ENCODE data around the gene OTOP3.
A peak's percentile ranks its signal among the peaks of the same experiment; 100 is the strongest.

Gene OTOP3

GRCh38 chr17:74941128-74941725 lies 5.5 kb downstream of the OTOP3 start:
- no peak for DNase-seq (ENCODE audit: low spot score)

GRCh38 chr17:74943808-74944522 lies 8.3 kb downstream of the OTOP3 start:
- no peak for DNase-seq (ENCODE audit: low spot score)

- no peak for DNase-seq (ENCODE audit: low spot score)
These were observed 9.8 kb downstream of the OTOP3 start for GRCh38 chr17:74945543-74945942.

DNA sequence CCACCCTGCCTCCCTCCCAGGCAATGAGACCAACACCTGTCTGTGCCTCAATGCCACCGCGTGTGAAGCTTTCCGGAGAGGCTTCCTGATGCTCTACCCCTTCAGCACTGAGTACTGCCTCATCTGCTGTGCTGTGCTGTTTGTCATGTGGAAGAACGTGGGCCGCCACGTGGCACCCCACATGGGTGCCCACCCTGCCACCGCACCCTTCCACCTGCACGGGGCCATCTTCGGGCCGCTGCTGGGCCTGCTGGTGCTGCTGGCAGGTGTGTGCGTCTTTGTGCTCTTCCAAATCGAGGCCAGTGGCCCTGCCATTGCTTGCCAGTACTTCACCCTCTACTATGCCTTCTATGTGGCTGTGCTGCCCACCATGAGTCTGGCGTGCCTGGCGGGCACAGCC lies 10.9 kb downstream of the OTOP3 start:
- no peak for DNase-seq (ENCODE audit: low spot score)

DNA sequence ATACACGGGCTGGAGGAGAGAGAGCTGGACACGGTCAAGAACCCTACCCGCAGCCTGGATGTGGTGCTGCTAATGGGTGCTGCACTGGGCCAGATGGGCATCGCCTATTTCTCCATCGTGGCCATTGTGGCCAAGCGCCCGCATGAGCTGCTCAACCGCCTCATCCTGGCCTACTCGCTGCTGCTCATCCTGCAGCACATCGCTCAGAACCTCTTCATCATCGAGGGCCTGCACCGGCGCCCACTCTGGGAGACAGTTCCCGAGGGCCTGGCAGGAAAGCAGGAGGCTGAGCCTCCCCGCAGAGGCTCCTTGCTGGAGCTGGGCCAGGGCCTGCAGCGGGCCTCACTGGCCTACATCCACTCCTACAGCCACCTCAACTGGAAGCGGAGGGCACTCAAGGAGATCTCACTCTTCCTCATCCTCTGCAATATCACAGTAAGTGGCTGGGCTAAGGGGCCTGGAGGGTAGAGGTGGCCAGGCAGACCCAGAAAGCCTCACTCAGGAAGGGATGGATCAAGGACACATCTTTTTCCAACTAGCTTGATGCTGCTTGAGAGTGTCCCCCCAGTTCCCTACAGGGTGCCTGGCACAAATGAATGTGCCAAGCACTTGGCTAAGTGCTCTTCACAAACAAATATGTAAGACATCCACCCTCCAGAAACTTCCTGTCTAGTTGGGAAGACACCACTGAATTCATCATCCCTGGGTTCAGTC lies 11.5 kb downstream of the OTOP3 start:
- DNase-seq (ENCODE audit: low spot score) = no peak

DNA sequence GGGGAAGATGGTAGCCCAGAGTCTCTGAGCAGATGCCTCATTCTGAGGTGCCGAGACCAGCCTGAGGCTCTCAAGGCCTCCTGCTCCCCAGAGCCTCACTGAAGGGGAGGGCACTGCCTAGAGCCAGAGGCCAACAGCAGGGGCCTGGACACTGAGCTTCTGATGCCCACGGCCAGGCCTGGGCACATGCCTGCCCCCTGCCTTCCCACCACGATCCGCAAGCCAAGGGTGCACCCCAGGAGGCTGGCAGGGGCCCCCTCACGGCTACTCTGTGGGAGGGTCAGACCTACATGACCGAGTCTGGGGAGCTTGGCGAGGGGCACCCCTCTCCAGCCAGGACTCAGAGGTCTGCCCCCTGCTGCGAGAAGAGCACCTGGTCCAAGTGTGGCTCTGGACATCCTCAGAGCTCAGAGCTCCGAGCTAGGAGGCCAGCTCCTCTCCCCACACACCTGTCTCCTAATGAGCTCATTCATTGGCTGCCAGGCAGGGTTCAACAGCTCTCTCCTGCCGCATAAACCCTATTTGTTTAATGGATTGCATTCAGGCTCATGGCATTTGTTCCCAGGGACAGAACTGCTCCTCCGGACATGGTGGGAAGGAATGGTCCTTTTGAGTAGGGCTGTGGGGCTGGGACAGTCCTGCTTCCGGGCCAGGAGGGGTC lies 13.9 kb downstream of the OTOP3 start:
- no peak for DNase-seq (ENCODE audit: low spot score)

DNA sequence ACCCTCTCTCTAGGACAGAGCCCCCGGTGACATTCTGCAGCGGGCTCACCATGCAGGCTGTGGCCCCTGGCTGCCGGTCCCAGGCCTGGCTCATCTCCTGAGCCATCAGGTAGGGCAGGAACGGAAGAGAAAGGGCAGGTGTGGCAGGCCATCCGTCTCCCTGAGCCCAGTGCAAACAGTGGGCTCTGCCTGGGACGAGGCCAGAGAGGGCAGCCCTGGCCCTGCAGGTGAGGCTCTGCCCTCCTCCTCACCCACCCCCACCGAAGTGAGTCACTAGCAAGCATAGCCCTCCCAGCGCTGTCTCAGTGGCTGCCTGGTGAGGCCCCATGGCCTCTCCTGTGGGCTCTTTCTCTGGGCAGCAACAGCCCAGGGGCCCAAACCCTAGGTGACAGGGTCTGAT lies 14.5 kb downstream of the OTOP3 start:
- DNase-seq (ENCODE audit: low spot score) = no peak

GRCh38 chr17:74951065-74951464 lies 15.4 kb downstream of the OTOP3 start:
- DNase-seq (ENCODE audit: low spot score) = no peak

- DNase-seq (ENCODE audit: low spot score) = no peak
These were observed 16.2 kb downstream of the OTOP3 start for GRCh38 chr17:74951680-74952421.

- no peak for DNase-seq (ENCODE audit: low spot score)
These were observed 16.9 kb downstream of the OTOP3 start for GRCh38 chr17:74952431-74953133.

GRCh38 chr17:74953134-74953687 lies 17.5 kb downstream of the OTOP3 start:
- DNase-seq (ENCODE audit: low spot score) = no peak

DNA sequence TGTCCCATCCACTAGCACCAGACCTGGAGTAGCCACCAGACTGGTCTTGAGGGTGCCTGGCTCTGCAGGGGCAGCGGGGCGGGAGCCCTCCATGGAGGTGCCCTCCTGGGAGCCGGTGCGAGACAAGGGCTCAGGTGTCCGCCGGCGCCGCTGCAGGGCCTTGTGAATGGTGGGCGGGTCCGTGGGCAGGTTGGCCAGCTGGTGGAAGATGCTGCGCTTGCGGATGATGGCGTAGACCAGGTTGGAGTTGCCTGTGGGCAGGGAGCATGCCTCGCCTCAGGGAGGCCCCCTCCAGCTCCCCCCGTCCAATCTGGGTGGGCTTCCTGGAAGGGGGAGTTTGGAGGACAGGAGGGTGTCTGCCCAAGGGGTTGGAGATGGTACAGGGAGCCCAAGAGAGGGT lies 18.4 kb downstream of the OTOP3 start:
- no peak for DNase-seq (ENCODE audit: low spot score)

DNA sequence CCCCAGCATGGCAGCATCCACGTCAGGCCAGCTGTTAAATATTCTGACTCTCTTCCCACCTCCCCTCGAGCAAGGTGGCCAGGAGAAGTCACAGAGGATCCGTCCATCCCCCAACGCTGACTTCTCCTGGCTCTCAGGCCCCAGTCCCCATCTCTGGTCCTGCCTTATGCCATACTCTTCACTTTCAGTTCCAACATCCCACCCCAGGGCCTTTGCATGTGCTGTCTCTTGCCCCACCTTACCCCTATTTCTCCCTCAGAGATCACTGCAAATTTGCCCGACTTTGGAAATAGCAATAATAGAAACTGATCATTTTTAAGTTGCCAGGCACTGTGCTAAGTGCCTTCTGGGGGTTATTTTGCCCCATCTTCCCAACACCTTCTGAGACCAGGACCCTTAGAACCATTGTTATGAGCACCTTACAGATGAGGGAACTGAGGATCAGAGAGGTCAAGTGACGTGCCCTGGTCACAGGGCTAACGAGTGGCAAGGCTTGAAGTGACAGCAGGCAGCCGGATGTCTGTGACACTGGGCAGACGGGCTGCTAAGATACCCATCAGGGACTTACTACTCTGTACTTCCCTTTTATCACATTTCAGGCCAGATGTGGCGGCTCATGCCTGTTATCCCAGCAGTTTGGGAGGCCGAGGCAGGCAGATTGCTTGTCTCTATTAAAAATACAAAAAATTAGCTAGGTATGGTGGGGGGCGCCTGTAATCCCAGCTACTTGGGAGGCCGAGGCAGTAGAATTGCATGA lies 19.1 kb downstream of the OTOP3 start:
- no peak for DNase-seq (ENCODE audit: low spot score)

GRCh38 chr17:74956093-74956492 lies 20.4 kb downstream of the OTOP3 start:
- no peak for DNase-seq (ENCODE audit: low spot score)

- DNase-seq (ENCODE audit: low spot score) = peak; percentile 49
These were observed 22.4 kb downstream of the OTOP3 start for GRCh38 chr17:74957935-74958740.

DNA sequence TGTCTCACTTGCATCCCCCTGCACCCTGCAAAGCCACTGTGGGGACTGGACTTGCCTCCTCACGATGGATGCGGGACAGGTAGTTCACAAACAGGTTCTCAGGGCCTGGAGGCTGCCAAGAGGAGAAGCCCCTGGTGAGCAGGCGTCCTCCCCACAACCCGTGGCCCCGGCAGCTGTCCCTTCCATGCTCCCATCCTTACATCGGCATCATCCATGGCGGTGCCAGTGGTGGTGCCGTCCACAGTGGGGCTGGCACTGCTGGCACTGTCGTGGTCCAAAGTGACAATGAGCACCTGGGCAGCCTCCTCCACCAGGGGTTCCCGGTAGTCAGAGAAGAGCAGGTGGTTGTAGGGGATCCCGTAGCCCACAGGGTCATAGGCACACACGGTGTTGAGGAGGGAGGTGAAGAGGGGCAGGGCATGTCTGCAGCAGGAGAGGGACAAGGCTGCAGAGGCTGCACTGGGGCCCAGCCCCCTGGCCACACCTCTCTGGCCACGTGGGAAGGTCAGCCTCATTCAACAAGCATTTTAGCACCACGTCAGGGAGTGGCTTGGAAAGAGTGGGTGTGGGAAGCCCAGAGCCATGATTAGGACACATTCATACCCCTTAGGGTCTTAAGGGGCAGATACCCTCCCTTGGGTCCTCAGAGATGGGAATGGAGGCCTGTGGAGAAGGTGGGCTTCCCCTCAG lies 24.3 kb downstream of the OTOP3 start:
- peak; percentile 40 for DNase-seq (ENCODE audit: low spot score)

- no peak for DNase-seq (ENCODE audit: low spot score)
These were observed 25.1 kb downstream of the OTOP3 start for GRCh38 chr17:74960570-74961342.
